GM12878 (cell line): ENCODE results near the gene CNTNAP2. TPM values are rescaled to one million over a fixed set of nuclear protein-coding genes. Genes with fewer than 3 reads are reported as not detected.

Experiments used
- ATAC-seq: fragments of 200-7000 bp; cut with Tn5 transposase; 3 replicates; pipeline ENCODE4 v1.9.1; 2020; ENCODE audit warnings: mild to moderate bottlenecking, moderate library complexity
- BruUV-seq: library from RNA; stranded (reverse); fragments of 400-500 nt; replicated peaks from 2 replicates; lab custom pipeline; 2021; lab: Mats Ljungman, UMichigan
- CTCF ChIA-PET: fragments of 300-600 bp; sonication (Branson Sonifier 250); formaldehyde crosslinking; extraction: SDS; loops from one replicate; lab custom pipeline; 2021; ENCODE audit warnings: inconsistent platforms; lab: Yijun Ruan, JAX
- POLR2A ChIA-PET: fragments of 350-600 bp; formaldehyde crosslinking; extraction: SDS; loops from one replicate; lab custom pipeline; 2021; ENCODE audit warnings: inconsistent platforms; lab: Charles Lee
- RAD21 ChIA-PET: fragments of 300-600 bp; sonication (Branson Sonifier 250); formaldehyde crosslinking; loops from one replicate; lab custom pipeline; 2023; ENCODE audit warnings: antibody characterized with exemption; ENCODE audit not compliant: unreplicated experiment; lab: Charles Lee
- SMC1A ChIA-PET: fragments of 300-600 bp; sonication (Branson Sonifier 250); formaldehyde crosslinking; loops from one replicate; lab custom pipeline; 2023; ENCODE audit not compliant: unreplicated experiment, uncharacterized antibody; lab: Charles Lee
- DNase-seq: peaks from one replicate; pipeline ENCODE4 v3.0.0-alpha.2; 2011; ENCODE audit warnings: low read depth, low spot score
- FAIRE-seq: peaks from 3 replicates; lab custom pipeline; 2011; peaks lifted over from hg19 to GRCh38; lab: Jason Lieb, UNC
- H2AFZ ChIP-seq: 2 replicates; pipeline ENCODE4 v1.6.0; 2011; ENCODE audit warnings: low read depth, low read length, control low read depth; ENCODE audit not compliant: control insufficient read depth
- H3K27ac ChIP-seq: 2 replicates; pipeline ENCODE4 v1.5.1; 2011; ENCODE audit warnings: control low read depth; ENCODE audit not compliant: control insufficient read depth, insufficient read depth
- H3K27me3 ChIP-seq, 2 experiments: replicated peaks in 1 of 2; 2 replicates each; pipeline versions ENCODE4 v1.6.0 to v1.6.1; 2011; ENCODE audit warnings: low read length in 1 of 2; ENCODE audit not compliant: control insufficient read depth in 2 of 2, insufficient read depth in 2 of 2
- H3K36me3 ChIP-seq, 2 experiments: 2 replicates each; pipeline ENCODE4 v1.5.1; 2011; ENCODE audit warnings: low read length in 1 of 2; ENCODE audit not compliant: control insufficient read depth in 2 of 2, insufficient read depth in 2 of 2
- H3K4me1 ChIP-seq: 2 replicates; pipeline ENCODE4 v1.6.1; 2011; ENCODE audit warnings: mild to moderate bottlenecking, low read length, moderate library complexity, mixed read lengths; ENCODE audit not compliant: control insufficient read depth, insufficient read depth
- H3K4me2 ChIP-seq: 2 replicates; pipeline ENCODE4 v1.6.0; 2011; ENCODE audit warnings: control low read depth; ENCODE audit not compliant: control insufficient read depth, insufficient read depth
- H3K4me3 ChIP-seq: fragments of 200-600 bp; sonication (generic); 2 replicates; pipeline ENCODE4 v1.5.1; 2016
- H3K79me2 ChIP-seq: 2 replicates; pipeline ENCODE4 v1.6.0; 2011; ENCODE audit warnings: low read length; ENCODE audit not compliant: control insufficient read depth, insufficient read depth
- H3K9ac ChIP-seq: 2 replicates; pipeline ENCODE4 v1.8.0; 2011; ENCODE audit warnings: low read length, control low read depth, mixed read lengths; ENCODE audit not compliant: control insufficient read depth, insufficient read depth
- H3K9me3 ChIP-seq: replicated peaks from 3 replicates; pipeline ENCODE4 v1.5.1; 2011; ENCODE audit warnings: mild to moderate bottlenecking, low read length; ENCODE audit not compliant: control insufficient read depth, insufficient read depth
- H4K20me1 ChIP-seq: 2 replicates; pipeline ENCODE4 v1.6.0; 2011; ENCODE audit not compliant: control insufficient read depth, insufficient read depth
- BCL11A ChIP-seq: IDR thresholded peaks from 2 replicates; pipeline ENCODE4 v1.6.1; 2011; ENCODE audit warnings: low read depth, low read length
- CUX1 ChIP-seq: IDR thresholded peaks from 2 replicates; pipeline ENCODE4 v1.6.1; 2012; ENCODE audit warnings: improper control_type of control experiment, low read depth, low read length; ENCODE audit not compliant: insufficient replicate concordance
- DPF2 ChIP-seq: fragments of 450-650 bp; IDR thresholded peaks from 2 replicates; pipeline ENCODE4 v1.6.1; 2017; ENCODE audit warnings: mild to moderate bottlenecking
- FOS ChIP-seq: IDR thresholded peaks from 3 replicates; pipeline ENCODE4 v1.6.1; 2011; ENCODE audit warnings: borderline replicate concordance; ENCODE audit not compliant: insufficient read length; ENCODE audit errors: extremely low read depth
- HDAC2 ChIP-seq: fragments of 200-600 bp; sonication (generic); IDR thresholded peaks from 2 replicates; pipeline ENCODE4 v1.6.1; 2017
- HSF1 ChIP-seq: fragments of 150-350 bp; IDR thresholded peaks from 2 replicates; pipeline ENCODE4 v1.6.1; 2014; ENCODE audit warnings: mild to moderate bottlenecking, low read depth, low read length
- IRF4 ChIP-seq: IDR thresholded peaks from 2 replicates; pipeline ENCODE4 v1.6.1; 2011; ENCODE audit warnings: low read depth, low read length
- NRF1 ChIP-seq: conservative IDR thresholded peaks from 2 replicates; pipeline ENCODE4 v1.6.1; 2011; ENCODE audit warnings: mild to moderate bottlenecking, low read depth, low read length, improper control_type of control experiment
- RFX5 ChIP-seq: IDR thresholded peaks from 2 replicates; pipeline ENCODE4 v1.6.1; 2011; ENCODE audit warnings: low read depth, low read length, improper control_type of control experiment
- SMARCA5 ChIP-seq: fragments of 450-650 bp; IDR thresholded peaks from 2 replicates; pipeline ENCODE4 v1.6.1; 2017; ENCODE audit warnings: mild to moderate bottlenecking
- WGBS: methylation state at CpG from one replicate; pipeline ENCODE4 v1.1.6; 2016; ENCODE audit warnings: low lambda C conversion rate; ENCODE audit not compliant: insufficient replicate concordance, insufficient coverage; ENCODE audit errors: missing lambda C conversion rate; 5-methylcytosine and 5-hydroxymethylcytosine counted together
- in situ Hi-C: fragments of 300-500 bp; cut with MboI; formaldehyde crosslinking; loops from 9 replicates; pipeline ENCODE4 v1.14.3; 2018; ENCODE audit warnings: mixed read lengths
- intact Hi-C: fragments of 100-400 bp; cut with micrococcal nuclease; formaldehyde crosslinking; loops from one replicate; pipeline ENCODE4 v1.14.2; 2022; ENCODE audit not compliant: unreplicated experiment
- polyA plus RNA-seq, 11 experiments: library from polyadenylated mRNA; depleted of rRNA in 4 of 11; unstranded in 6 of 11; stranded (reverse) in 5 of 11; fragments of >200 nt; fragmentation: Nextera tagmentation in 4 of 11; fragmentation: Illumina TruSeq in 1 of 11; extraction: Ambion mirVana in 4 of 11; extraction: Trizol in 1 of 11; gene quantifications; 1 replicate in 1 of 11; 2 replicates in 10 of 11; pipeline versions ENCODE4 v1.2.1 to v1.2.3, GENCODE V29; 2011 to 2016; ENCODE audit warnings: inconsistent platforms in 2 of 11, missing spikeins in 2 of 11, low read depth in 1 of 11
- total RNA-seq, 4 experiments: library from RNA; depleted of rRNA in 3 of 4; stranded (reverse); fragments of >200 nt in 3 of 4; fragmentation: Illumina TruSeq in 1 of 4; extraction: Trizol in 1 of 4; gene quantifications; 2 replicates each; pipeline versions ENCODE4 v1.2.1 to v1.2.3, GENCODE V29; 2013 to 2021
- TF ChIP-seq, protein P1 (sequence below): fragments of 450-650 bp; IDR thresholded peaks from 2 replicates; pipeline ENCODE4 v1.6.1; 2016; ENCODE audit warnings: mild to moderate bottlenecking
- TF ChIP-seq, protein P2 (sequence below): fragments of 450-650 bp; IDR thresholded peaks from 2 replicates; pipeline ENCODE4 v1.6.1; 2016; ENCODE audit warnings: mild to moderate bottlenecking, moderate library complexity, borderline replicate concordance

CNTNAP2 gene
- total and polyA plus RNA-seq, 10 of the 15 experiments (the other 5 are each of a cell fraction or from before 2014, with no cell fraction given): 0.03 to 0.08 (median 0.03) TPM; not detected in 7

DNA sequence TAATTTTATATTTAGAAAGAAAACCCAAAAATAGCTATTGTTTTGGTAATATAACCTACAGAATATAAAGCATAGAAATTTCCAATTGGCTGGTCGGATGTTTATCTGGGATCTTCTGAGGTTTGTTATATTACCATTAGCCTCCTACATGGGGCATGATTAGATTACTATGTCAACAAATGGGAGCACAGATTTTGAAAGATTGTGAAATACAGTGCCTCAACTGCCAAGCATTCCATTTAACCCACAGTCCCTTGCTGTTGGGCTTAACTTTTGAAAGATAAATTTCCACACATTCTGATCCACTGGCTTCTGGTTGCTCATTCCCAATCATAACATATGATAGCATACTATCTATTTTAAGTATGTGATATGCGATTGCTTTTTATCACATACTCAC is 2018.5 kb downstream of the CNTNAP2 start (continued):
- TF ChIP-seq, protein P1, sequence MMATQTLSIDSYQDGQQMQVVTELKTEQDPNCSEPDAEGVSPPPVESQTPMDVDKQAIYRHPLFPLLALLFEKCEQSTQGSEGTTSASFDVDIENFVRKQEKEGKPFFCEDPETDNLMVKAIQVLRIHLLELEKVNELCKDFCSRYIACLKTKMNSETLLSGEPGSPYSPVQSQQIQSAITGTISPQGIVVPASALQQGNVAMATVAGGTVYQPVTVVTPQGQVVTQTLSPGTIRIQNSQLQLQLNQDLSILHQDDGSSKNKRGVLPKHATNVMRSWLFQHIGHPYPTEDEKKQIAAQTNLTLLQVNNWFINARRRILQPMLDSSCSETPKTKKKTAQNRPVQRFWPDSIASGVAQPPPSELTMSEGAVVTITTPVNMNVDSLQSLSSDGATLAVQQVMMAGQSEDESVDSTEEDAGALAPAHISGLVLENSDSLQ: no peak
- TF ChIP-seq, all 136 proteins: peak for 0

DNA sequence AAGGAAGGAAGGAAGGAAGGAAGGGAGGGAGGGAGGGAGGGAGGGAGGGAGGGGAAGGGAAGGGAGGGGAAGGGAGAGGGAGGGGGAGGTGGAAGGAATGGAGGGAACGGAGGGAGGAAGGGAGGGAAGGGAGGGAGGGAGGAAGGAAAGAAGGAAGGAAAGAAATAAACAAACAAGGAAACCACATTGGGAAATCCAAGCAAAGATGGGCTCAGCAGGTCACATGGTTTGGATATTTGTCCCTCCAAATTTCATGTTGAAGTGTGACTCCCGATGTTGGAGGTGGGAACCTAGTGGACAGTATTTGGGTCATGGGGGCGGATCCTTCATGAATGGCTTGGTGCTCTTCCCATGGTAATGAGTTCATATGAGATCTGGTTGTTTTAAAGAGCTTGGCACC is 2019.4 kb downstream of the CNTNAP2 start:
- Histone ChIP-seq H4K20me1 (no peaks in the 10 kb centered on the region), H3K36me3 (no peaks in the 10 kb centered on the region), H3K4me2 (no peak overlapping the region), H3K27me3 (no peaks in the 10 kb centered on the region), H3K79me2 (no peaks in the 10 kb centered on the region), H3K4me1 (no peaks in the 10 kb centered on the region), H3K4me3 (no peak overlapping the region), H3K9me3 (no peaks in the 10 kb centered on the region), H3K27ac (no peak overlapping the region), H2AFZ (no peak overlapping the region), H3K9ac (no peak overlapping the region)
- intact Hi-C loops (no loop called here), in situ Hi-C loops (no loop called here)
- FAIRE-seq: no peak
- ChIA-PET POLR2A (no interaction called here), SMC1A (no interaction called here), CTCF (no interaction called here), RAD21 (no interaction called here)
- BruUV-seq: no TSS peak
- no peak for DNase-seq
- 33% methylated on average over 3 of the region's 3 CpGs for WGBS
- no peak for ATAC-seq
- TF ChIP-seq IRF4 (no peak), BCL11A (no peak), HDAC2 (no peak), CUX1 (no peak), DPF2 (no peak), FOS (no peak), NRF1 (no peak), RFX5 (no peak), HSF1 (no peak), SMARCA5 (no peak)
- TF ChIP-seq, protein P2, sequence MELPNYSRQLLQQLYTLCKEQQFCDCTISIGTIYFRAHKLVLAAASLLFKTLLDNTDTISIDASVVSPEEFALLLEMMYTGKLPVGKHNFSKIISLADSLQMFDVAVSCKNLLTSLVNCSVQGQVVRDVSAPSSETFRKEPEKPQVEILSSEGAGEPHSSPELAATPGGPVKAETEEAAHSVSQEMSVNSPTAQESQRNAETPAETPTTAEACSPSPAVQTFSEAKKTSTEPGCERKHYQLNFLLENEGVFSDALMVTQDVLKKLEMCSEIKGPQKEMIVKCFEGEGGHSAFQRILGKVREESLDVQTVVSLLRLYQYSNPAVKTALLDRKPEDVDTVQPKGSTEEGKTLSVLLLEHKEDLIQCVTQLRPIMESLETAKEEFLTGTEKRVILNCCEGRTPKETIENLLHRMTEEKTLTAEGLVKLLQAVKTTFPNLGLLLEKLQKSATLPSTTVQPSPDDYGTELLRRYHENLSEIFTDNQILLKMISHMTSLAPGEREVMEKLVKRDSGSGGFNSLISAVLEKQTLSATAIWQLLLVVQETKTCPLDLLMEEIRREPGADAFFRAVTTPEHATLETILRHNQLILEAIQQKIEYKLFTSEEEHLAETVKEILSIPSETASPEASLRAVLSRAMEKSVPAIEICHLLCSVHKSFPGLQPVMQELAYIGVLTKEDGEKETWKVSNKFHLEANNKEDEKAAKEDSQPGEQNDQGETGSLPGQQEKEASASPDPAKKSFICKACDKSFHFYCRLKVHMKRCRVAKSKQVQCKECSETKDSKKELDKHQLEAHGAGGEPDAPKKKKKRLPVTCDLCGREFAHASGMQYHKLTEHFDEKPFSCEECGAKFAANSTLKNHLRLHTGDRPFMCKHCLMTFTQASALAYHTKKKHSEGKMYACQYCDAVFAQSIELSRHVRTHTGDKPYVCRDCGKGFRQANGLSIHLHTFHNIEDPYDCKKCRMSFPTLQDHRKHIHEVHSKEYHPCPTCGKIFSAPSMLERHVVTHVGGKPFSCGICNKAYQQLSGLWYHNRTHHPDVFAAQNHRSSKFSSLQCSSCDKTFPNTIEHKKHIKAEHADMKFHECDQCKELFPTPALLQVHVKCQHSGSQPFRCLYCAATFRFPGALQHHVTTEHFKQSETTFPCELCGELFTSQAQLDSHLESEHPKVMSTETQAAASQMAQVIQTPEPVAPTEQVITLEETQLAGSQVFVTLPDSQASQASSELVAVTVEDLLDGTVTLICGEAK: no peak
